SIG-M5 treated with dmso at 0.1 percent for 504 hours (cell line): ENCODE data around the gene IQCN.

Experiments used
- DNase-seq: peaks from one replicate; lab custom pipeline; 2025; ENCODE audit not compliant: unreplicated experiment; lab: John Stamatoyannopoulos, UW

Gene IQCN

DNA sequence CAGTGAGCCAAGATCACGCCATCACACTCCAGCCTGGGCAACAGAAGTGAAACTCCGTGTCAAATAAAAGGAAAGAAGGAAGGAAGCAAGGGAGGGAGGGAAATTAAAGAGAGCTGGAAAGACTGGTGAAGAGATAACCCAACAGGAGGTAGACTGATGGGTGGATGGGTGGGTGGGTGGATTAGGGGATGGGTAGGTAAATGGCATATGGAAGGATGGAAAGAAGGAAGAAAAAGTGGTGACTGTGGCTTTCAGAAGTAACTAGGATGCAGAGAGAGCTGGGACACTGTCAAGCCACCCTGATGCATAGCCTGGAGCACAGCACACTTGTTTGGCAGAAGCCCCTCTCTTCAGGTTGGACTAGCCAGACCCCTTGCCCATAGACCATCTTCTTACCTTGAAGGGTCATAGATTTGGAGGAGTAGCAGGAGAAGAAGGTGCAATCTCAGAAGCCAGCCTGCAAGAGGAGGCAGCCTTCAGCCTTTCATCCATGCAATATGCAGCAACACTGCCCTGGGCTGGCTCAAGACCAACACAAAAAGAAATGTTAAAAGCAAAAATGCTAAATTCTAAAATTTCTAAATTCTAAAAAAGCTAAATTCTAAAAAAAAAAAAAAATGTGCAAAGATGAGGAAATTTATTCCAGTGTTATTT is 5.1 kb downstream of the IQCN start:
- DNase-seq, result no peak

DNA sequence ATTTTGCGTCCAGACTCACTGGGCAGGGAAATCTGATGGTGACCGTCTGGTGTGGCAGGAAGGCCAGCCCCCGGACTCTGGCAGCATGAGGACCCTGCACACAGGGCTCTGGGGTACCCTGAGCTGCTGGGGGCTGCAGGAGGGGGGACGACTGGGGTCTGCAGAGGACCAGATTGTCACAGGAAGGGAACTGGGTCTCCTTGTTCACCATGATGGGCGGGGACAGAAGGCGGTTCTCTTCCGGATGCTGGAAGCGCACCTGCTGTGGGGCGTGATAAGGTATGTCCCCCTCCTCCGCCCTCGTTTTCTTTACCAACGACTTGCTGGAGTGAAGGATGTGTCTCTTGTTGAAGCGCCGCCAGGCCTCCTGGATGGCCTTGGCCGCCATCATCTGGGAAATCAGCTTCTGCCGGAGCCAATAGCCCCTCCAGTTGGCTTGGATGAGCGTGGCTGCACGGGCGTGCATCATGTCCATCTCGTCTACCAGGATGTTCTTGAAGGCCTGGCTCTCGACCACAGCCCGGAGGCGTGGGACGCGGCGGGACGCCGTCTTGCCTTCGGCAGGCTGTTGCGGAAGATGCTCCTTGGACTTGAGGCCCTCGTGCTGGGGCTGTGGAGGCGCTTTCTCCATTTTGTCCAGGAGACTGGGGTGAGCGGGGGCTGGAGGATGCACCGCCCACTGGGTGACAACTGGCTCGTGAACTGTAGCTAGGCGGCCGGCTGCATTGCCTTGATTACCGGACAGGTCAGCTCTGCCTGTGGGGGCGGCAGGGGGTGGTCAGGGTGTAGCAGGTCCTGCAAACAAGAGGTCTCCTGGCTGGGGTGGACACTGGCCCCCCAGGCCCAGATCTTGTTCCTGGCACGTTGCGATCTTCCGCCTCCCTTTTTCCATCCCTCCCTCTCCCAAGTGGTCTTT is 7.2 kb downstream of the IQCN start:
- no peak for DNase-seq

DNA sequence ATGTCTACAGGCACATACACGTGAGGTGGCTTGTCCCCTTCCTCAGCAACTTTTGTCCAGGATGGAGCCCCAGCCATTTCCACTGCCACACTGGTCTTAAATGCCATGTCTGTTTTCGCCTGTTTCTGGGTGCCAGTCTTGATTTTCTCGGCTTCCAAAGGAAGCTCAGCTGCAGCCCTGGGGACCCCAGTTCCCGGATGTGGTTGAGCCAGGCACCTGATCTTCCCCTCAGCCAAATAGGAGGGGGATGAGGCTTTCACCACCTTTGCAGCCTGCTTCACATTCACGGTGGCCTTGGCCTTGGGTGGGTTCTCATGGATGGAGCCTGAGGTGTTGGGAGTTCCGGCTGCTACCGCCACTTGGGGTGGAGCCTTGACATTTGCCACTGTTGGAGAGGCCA is 8.7 kb downstream of the IQCN start:
- DNase-seq, result no peak

GRCh38 chr19:18264971-18265540 is 9.2 kb downstream of the IQCN start:
- no peak for DNase-seq

GRCh38 chr19:18264137-18264854 is 10.0 kb downstream of the IQCN start:
- DNase-seq, result no peak

- DNase-seq, result no peak
These were observed 10.7 kb downstream of the IQCN start for GRCh38 chr19:18263324-18264136.

DNA sequence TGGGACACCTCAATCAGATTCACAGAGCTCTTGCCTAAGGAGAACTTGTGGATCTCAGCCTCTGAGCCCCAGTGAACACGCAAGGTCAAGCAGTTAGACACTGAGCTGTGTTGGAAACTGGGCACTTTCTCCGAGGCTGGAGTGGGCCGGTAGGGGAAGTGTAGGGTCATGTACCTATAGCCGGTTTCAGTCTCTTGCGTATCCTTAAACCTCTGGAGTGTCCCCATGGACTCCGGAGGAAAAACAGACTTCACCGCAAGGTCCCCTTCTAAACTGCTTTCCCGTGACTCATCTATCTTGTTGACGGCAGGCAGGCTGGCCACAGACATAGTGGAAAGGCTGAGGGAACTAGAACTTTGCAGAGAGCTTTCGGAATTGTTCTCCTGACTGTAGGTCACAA is 11.3 kb downstream of the IQCN start:
- DNase-seq, result no peak

GRCh38 chr19:18262144-18262543 is 12.1 kb downstream of the IQCN start:
- DNase-seq, result no peak

GRCh38 chr19:18261474-18261873 is 12.8 kb downstream of the IQCN start:
- DNase-seq, result no peak

GRCh38 chr19:18259893-18260292 is 14.4 kb downstream of the IQCN start:
- DNase-seq, result no peak

- no peak for DNase-seq
These were observed 16.5 kb downstream of the IQCN start for GRCh38 chr19:18257503-18258470.

DNA sequence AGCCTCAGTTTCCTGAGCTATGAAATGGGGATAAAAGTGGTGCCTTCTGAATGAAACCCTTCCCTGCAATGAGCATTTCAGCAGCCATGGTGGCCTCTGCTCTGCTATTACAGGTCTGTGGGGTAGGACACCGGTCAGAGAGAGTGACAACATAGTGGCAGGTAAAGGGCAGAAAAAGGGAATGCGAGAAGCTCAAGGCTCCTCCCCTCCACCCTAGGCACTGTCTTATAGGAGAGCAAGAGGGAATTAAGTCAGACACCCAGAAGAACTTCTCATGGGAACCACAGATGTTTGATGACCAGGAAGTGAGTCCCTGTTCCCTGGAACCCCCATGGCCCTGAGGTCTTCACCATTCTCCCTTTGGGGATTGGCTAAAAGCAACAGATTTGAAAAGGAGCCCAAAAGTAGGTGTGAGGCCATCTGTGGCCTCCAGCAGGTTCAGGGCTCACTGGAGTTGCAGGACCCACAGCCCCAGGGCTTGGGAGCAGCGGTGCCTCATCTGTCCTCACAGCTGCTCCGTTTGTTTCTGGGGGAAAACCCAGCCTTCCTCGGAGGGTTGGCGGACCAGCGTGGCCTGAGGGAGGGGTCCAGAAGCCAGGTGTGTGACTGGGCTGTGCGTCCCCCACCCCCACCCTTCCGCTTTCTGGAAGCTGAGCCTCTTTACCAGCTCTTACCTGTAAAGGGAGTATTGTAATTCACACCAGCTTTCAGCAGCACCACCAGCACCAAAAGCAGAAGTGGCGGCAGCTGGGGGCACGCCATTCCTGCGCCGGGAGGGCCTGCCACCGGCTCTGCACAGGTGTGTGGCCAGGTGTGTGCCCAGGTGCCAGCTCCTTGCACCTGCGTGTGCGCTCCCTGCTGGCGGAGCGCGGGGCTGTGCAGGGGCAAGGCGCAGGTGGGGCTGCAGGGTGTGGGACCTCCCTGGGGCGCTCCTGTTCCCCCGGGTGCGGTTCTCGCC is 19.4 kb downstream of the IQCN start:
- DNase-seq, result no peak

- DNase-seq, result peak; percentile 46
These were observed 20.5 kb downstream of the IQCN start for GRCh38 chr19:18253716-18254115.

GRCh38 chr19:18253130-18253529 is 21.1 kb downstream of the IQCN start:
- DNase-seq, result no peak

DNA sequence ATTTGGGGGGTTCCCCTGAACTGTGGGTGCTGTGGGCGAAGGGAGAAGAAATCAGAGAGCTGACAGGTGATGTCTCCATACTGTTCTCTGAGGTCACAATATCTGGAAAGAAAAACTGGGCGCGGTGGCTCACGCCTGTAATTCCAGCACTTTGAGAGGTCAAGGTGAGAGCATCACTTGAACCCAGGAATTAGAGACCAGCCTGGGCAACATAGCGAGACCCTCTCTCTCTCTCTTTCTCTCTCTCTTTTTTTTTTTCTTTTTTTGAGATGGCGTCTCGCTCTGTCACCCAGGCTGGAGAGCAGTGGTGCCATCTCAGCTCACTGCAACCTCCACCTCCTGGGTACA is 21.9 kb downstream of the IQCN start:
- no peak for DNase-seq

GRCh38 chr19:18251587-18252369 is 22.5 kb downstream of the IQCN start:
- DNase-seq, result peak; percentile 57

DNA sequence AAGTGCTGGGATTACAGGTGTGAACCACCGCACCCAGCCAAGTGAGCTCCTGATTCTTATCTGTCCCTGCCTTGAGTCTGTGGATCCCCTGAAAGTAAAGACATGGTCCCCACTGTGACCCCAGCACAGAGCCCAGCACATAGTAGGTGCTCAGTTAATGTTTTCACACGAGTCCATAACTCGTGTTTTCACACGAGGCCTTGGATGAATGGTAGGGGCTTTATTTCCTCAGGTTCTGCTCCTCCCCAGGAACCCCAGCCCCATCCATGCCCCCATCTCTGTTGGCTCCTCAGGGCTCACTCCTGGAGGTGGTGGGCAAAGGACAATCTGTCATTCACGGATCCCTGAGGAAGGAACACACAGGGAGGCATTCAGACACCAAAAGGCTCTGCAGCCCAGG is 24.4 kb downstream of the IQCN start:
- DNase-seq, result no peak

GRCh38 chr19:18245297-18245696 is 29.0 kb downstream of the IQCN start:
- no peak for DNase-seq
